BE2C (cell line): Measurements from ENCODE around the gene FOXN3.

ENCODE experiments used
- DNase-seq: peaks from one replicate; pipeline ENCODE4 v3.0.0-alpha.2; 2020
- H3K27me3 ChIP-seq: fragments of 250-450 bp; sonication (Bioruptor Pico); 2 replicates; pipeline ENCODE4 v1.5.1; 2020; ENCODE audit warnings: mild to moderate bottlenecking
- H3K36me3 ChIP-seq: fragments of 250-450 bp; sonication (Bioruptor Pico); 2 replicates; pipeline ENCODE4 v1.5.1; 2020; ENCODE audit warnings: mild to moderate bottlenecking
- H3K4me1 ChIP-seq: fragments of 250-450 bp; sonication (Bioruptor Pico); 2 replicates; pipeline ENCODE4 v1.5.1; 2020
- H3K4me3 ChIP-seq: 2 replicates; pipeline ENCODE4 v1.5.1; 2011; ENCODE audit warnings: low read depth, low read length
- H3K9me3 ChIP-seq: fragments of 250-450 bp; sonication (Bioruptor Pico); 2 replicates; pipeline ENCODE4 v1.5.1; 2020
- TF ChIP-seq, protein P1 (sequence below): IDR thresholded peaks from 2 replicates; pipeline ENCODE4 v1.5.1; 2012; ENCODE audit warnings: mild to moderate bottlenecking, low read depth, low read length

FOXN3 gene

DNA sequence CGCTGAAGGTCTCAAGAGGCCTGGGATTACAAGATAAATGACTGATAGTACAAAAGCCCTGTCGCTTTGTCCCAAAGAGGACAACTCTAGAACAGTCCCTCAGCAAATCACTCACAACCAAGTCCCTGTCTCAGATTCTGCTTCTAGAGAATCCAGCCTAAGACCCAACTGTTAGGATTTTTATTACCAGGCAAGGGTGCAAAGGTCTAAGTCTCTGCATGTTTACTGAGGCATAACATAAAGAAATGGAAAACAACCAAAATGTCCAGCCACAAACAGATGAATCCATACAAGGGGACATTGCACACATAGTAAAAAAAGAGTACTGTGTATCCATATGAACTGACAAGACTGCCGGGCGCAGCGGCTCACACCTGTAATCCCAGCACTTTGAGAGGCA is 104.1 kb downstream of the FOXN3 start:
- H3K27me3 ChIP-seq: no peaks in the 10 kb centered on the region
- no peaks in the 10 kb centered on the region; the same call in 1 of the 2 replicates for H3K9me3 ChIP-seq
- no peaks in the 10 kb centered on the region for H3K36me3 ChIP-seq
- H3K4me3 ChIP-seq: no peak overlapping the region
- DNase-seq: no peak
- TF ChIP-seq, protein P1, sequence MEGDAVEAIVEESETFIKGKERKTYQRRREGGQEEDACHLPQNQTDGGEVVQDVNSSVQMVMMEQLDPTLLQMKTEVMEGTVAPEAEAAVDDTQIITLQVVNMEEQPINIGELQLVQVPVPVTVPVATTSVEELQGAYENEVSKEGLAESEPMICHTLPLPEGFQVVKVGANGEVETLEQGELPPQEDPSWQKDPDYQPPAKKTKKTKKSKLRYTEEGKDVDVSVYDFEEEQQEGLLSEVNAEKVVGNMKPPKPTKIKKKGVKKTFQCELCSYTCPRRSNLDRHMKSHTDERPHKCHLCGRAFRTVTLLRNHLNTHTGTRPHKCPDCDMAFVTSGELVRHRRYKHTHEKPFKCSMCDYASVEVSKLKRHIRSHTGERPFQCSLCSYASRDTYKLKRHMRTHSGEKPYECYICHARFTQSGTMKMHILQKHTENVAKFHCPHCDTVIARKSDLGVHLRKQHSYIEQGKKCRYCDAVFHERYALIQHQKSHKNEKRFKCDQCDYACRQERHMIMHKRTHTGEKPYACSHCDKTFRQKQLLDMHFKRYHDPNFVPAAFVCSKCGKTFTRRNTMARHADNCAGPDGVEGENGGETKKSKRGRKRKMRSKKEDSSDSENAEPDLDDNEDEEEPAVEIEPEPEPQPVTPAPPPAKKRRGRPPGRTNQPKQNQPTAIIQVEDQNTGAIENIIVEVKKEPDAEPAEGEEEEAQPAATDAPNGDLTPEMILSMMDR: no peak
- no peaks in the 10 kb centered on the region; the same call in 1 of the 2 replicates for H3K4me1 ChIP-seq

DNA sequence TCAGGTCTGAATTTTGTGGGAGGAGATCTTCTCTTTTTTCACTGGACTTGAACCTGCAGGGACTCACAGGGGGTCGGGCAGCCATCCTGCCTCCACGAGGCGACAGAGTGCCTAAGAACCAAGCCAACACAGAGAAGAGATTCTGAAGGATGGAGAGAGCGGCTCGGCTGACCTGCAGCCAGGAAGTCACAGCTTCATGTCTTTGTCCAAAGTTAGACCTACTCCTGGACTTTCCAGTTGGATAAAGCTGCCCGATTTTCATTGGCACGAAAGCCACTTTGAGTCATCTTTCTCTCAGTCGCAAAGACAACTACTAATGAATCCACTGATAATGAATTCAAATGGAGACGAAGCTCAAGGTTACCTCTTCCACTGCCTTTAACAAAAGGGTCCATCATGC is 106.8 kb downstream of the FOXN3 start:
- Histone ChIP-seq H3K9me3 (no peaks in the 10 kb centered on the region; the same call in 1 of the 2 replicates), H3K36me3 (no peaks in the 10 kb centered on the region), H3K4me1 (peaks cover 16% of the 10 kb centered on the region), H3K27me3 (no peaks in the 10 kb centered on the region), H3K4me3 (no peak overlapping the region)
- no peak for DNase-seq
- TF ChIP-seq, protein P1: no peak

DNA sequence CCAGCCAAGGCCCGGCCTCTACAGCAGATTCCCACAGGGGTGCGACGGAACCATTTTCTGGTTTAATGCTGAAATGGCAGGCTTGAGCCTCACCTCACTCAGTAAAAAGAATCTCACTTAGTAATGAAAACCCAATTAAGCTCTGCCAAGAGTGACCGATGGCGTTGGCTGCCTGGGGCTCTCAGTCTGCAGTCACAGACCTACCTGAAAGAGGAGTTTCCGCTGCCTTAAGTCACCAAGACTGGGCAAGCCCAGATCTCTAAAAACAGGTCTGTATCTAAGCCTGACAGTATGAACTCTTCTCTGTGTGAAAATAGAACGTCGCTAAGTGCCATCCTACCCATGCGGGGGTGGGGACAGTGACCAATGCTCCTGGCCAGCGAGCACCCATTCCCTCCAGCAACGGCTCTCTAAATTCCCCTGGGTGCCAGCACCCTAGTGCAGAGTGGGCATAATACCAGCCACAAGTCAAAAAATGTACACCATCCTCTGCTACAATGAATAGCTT is 107.3 kb downstream of the FOXN3 start:
- no peak for DNase-seq
- Histone ChIP-seq H3K36me3 (no peaks in the 10 kb centered on the region), H3K27me3 (no peaks in the 10 kb centered on the region), H3K4me3 (no peak overlapping the region), H3K9me3 (no peaks in the 10 kb centered on the region; the same call in 1 of the 2 replicates), H3K4me1 (peaks cover 17% of the 10 kb centered on the region)
- TF ChIP-seq, protein P1: no peak

DNA sequence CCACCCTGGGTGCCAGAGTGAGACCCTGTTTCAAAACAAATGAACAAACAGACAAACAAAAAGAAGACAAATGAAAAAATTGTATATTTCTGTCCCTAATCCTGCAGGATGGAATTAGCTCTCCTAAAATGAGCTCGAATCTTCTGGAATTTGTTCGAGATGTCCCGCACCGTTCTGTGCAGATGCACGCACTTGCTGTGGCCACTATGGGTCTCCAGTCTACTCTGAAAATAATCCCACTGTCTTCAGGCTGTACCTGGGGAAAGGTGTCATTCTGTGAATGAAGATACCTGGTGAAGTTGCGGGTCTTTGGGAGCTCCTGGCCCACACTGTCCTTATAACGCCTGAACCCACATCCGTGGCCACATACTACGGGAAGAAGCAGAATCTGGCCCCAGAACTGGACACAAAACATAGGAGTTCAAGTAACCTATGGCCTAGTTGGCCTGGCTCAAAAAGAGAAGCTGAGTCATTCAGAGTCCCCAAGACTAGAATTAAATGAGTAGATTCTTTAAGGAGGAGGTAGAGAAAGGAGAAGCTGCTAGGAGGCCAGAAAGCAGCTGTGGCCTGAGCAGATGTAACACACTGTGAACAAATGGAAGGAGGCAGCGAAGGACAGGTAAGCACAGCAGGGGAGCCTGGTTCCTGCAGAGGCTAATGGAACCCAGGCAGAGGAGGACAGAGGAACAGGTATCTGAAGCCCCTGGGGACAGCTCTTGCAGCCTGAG is 108.6 kb downstream of the FOXN3 start:
- peaks cover 22% of the 10 kb centered on the region for H3K4me1 ChIP-seq
- TF ChIP-seq, protein P1: no peak
- peak; percentile 31 for DNase-seq

DNA sequence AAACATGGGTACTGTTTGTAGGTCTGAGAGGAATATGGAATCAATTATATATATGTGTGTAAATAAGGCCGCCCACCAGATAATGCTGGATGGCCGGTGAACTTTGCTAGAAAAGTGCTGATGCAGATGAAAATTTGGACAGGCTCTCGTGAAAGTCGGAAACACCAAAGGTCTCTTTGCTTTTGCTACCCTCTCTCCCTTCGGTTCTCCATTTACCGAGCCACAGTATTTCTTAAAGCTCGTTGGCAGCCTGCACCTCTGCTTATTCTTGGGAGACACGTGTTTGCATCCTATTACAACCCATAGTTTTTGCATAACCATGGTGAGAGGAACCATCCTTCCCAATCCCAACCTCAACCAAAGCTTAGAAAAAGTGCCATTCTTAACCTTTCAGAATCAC is 109.6 kb downstream of the FOXN3 start:
- no peaks in the 10 kb centered on the region; the same call in 1 of the 2 replicates for H3K9me3 ChIP-seq
- DNase-seq: no peak
- no peaks in the 10 kb centered on the region for H3K36me3 ChIP-seq
- no peak overlapping the region for H3K4me3 ChIP-seq
- H3K4me1 ChIP-seq: peaks cover 22% of the 10 kb centered on the region
- no peaks in the 10 kb centered on the region for H3K27me3 ChIP-seq
- TF ChIP-seq, protein P1: no peak

More for the DNA sequence above, 108.6 kb downstream of the FOXN3 start:
- H3K36me3 ChIP-seq: no peaks in the 10 kb centered on the region
- no peaks in the 10 kb centered on the region; the same call in 1 of the 2 replicates for H3K9me3 ChIP-seq
- H3K4me3 ChIP-seq: no peak overlapping the region
- H3K27me3 ChIP-seq: no peaks in the 10 kb centered on the region

DNA sequence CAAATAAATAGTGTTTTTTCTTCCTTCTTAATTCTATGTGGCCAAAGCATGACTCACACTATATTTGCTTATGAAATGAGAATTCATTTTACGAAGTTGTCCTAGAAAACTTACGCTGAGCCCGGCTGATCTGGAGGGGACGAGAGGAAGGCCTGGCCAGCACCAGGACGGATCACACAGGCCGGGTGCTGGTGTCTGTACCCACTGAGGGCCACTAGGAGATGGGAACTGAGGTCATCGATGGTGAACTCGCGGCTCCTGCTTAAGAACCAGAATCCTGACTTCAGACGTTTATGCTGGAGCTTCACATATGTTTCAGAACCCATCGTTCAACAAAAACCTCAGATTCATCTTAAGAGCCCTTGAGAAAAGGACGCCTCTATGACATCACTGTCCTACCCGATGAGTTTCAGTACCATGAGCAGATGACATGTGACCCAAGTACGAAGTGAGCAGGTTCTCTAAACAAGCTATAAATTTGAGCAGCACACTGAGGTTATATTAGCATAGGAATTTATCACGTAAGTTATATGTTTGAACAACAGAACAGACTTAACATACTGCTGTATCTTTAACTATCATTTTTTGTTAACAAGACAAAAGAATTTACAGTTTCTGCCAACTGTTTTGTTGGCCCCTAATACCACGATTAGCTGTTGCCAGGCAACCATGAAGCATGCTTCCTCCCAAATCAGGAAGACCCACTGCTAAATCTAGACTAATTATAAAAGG is 111.9 kb downstream of the FOXN3 start:
- TF ChIP-seq, protein P1: no peak
- Histone ChIP-seq H3K36me3 (no peaks in the 10 kb centered on the region), H3K27me3 (no peaks in the 10 kb centered on the region), H3K9me3 (no peaks in the 10 kb centered on the region; the same call in 1 of the 2 replicates), H3K4me1 (peaks cover 22% of the 10 kb centered on the region), H3K4me3 (no peak overlapping the region)
- no peak for DNase-seq
